ENCODE measurements around the gene DISP2.

DISP2 gene

GRCh38 chr15:40421246-40422157 lies 63.5 kb downstream of the DISP2 start:
- DNase-seq (ENCODE audit: low read depth in 2 of 2) = peak; percentile 70 to 82

GRCh38 chr15:40424483-40425115 lies 66.6 kb downstream of the DISP2 start:
- no peak for DNase-seq (ENCODE audit: low read depth in 2 of 2)

GRCh38 chr15:40425681-40426080 lies 67.7 kb downstream of the DISP2 start:
- DNase-seq (ENCODE audit: low read depth in 2 of 2) = no peak

GRCh38 chr15:40427188-40427587 lies 69.2 kb downstream of the DISP2 start:
- no peak for DNase-seq (ENCODE audit: low read depth in 2 of 2)

- no peak for DNase-seq (ENCODE audit: low read depth in 2 of 2)
Measured at GRCh38 chr15:40428185-40428584, 70.2 kb downstream of the DISP2 start.
